ENCODE measurements around the gene CTDSPL. TPM values are rescaled to one million over a fixed set of nuclear protein-coding genes. Genes with fewer than 3 reads are reported as not detected.

The CTDSPL gene
- total RNA-seq, 4 donors from 2014 or later, result 33.4 to 72.6 (median 54.0) TPM

GRCh38 chr3:37956723-37957538 lies 95.3 kb downstream of the CTDSPL start:
- Histone ChIP-seq H3K9me3 (no peaks in the 10 kb centered on the region), H3K27ac (peak overlapping the region; percentile 66 to 76 (median 74)), H3K36me3 (peaks cover 0 to 11% of the 10 kb centered on the region in 2 donors), H3K4me3 (no peak overlapping the region), H3K27me3 (no peaks in the 10 kb centered on the region), H3K4me1 (peaks cover 14 to 60% (median 19%) of the 10 kb centered on the region in 3 donors)
- WGBS, 2 donors (ENCODE audit: low coverage in 1 of 2), result 27 to 38% methylated on average over 1 of the region's 2 CpGs
- TF ChIP-seq CTCF (IDR thresholded peaks at IDR 0.05) (no peak), POLR2A (IDR thresholded peaks at IDR 0.05) (no peak), POLR2AphosphoS5 (IDR thresholded peaks at IDR 0.05) (no peak), EP300 (IDR thresholded peaks at IDR 0.05) (no peak)
- ATAC-seq, result no peak

- 85% methylated on average over 2 to 4 of the region's 7 CpGs for WGBS, 2 donors (ENCODE audit: low coverage in 1 of 2)
- Histone ChIP-seq H3K36me3 (peaks cover 0 to 11% of the 10 kb centered on the region in 2 donors), H3K27ac (peak overlapping the region; percentile 66 to 76 (median 74)), H3K27me3 (no peaks in the 10 kb centered on the region), H3K4me3 (no peak overlapping the region), H3K4me1 (peaks cover 16 to 66% (median 19%) of the 10 kb centered on the region in 3 donors), H3K9me3 (no peaks in the 10 kb centered on the region)
- no peak for TF ChIP-seq POLR2AphosphoS5 (IDR thresholded peaks at IDR 0.05)
- TF ChIP-seq POLR2A (IDR thresholded peaks at IDR 0.05), result no peak
- no peak for TF ChIP-seq EP300 (IDR thresholded peaks at IDR 0.05)
- no peak for TF ChIP-seq CTCF (IDR thresholded peaks at IDR 0.05)
- no peak for ATAC-seq
Observed at GRCh38 chr3:37957539-37957936, 95.9 kb downstream of the CTDSPL start.

- Histone ChIP-seq H3K4me1 (peaks cover 10 to 35% (median 14%) of the 10 kb centered on the region in 3 donors), H3K4me3 (no peak overlapping the region), H3K27ac (peak overlapping the region in 1 of 4 donors; percentile 16), H3K27me3 (no peaks in the 10 kb centered on the region), H3K36me3 (peaks cover 0 to 21% of the 10 kb centered on the region in 2 donors), H3K9me3 (no peaks in the 10 kb centered on the region)
- no peak for ATAC-seq
- 60 to 74% methylated on average over 5 to 6 of the region's 6 CpGs for WGBS, 2 donors (ENCODE audit: low coverage in 1 of 2)
- TF ChIP-seq CTCF (IDR thresholded peaks at IDR 0.05) (no peak), EP300 (IDR thresholded peaks at IDR 0.05) (no peak), POLR2A (IDR thresholded peaks at IDR 0.05) (no peak), POLR2AphosphoS5 (IDR thresholded peaks at IDR 0.05) (no peak)
Observed at GRCh38 chr3:37961622-37962431, 100.1 kb downstream of the CTDSPL start.

- Histone ChIP-seq H3K4me1 (peaks cover 2 to 32% (median 8%) of the 10 kb centered on the region in 3 donors), H3K9me3 (no peaks in the 10 kb centered on the region), H3K36me3 (peaks cover 0 to 21% of the 10 kb centered on the region in 2 donors), H3K27ac (peak overlapping the region in 2 of 4 donors; percentile 14 to 16), H3K27me3 (no peaks in the 10 kb centered on the region), H3K4me3 (no peak overlapping the region)
- no peak for ATAC-seq
- TF ChIP-seq EP300 (IDR thresholded peaks at IDR 0.05), result no peak
- TF ChIP-seq CTCF (IDR thresholded peaks at IDR 0.05), result no peak
- TF ChIP-seq POLR2A (IDR thresholded peaks at IDR 0.05), result no peak
- TF ChIP-seq POLR2AphosphoS5 (IDR thresholded peaks at IDR 0.05), result no peak
- 27 to 54% methylated on average over 5 of the region's 5 CpGs for WGBS, 2 donors (ENCODE audit: low coverage in 1 of 2)
Observed at GRCh38 chr3:37963016-37963415, 101.3 kb downstream of the CTDSPL start.
